T-helper 2 cell (primary cell): ENCODE measurements around the gene TAB3.
"Not testable (repeated sequence)": the region's sequence is repeated elsewhere in the genome, so short reads cannot be mapped to it uniquely, and the experiment has no call there.

Experiments
- DNase-seq, 5 experiments: peaks; one replicate each; pipeline versions ENCODE4 v3.0.0 to v3.0.0-alpha.2; 2012 to 2022

Gene TAB3

GRCh38 chrX:30814978-30815377 is 74.1 kb downstream of the TAB3 start:
- no peak for DNase-seq

DNA sequence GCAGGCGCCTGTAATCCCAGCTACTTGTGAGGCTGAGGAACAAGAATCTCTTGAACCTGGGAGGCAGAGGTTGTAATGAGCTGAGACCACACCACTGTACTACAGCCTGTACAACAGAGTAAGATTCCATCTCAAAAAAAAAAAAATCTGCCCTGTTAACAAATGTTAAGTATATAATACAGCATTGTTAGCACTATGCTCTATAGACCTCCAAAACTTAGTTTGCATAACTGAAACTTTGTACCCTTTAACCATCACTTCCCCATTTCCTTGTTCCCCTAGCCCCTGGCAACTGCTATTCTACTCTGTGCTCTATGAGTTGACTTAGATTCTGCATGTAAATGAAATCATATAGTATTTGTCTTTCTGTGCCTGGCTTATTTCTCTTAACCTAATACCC is 76.7 kb downstream of the TAB3 start:
- no peak for DNase-seq

DNA sequence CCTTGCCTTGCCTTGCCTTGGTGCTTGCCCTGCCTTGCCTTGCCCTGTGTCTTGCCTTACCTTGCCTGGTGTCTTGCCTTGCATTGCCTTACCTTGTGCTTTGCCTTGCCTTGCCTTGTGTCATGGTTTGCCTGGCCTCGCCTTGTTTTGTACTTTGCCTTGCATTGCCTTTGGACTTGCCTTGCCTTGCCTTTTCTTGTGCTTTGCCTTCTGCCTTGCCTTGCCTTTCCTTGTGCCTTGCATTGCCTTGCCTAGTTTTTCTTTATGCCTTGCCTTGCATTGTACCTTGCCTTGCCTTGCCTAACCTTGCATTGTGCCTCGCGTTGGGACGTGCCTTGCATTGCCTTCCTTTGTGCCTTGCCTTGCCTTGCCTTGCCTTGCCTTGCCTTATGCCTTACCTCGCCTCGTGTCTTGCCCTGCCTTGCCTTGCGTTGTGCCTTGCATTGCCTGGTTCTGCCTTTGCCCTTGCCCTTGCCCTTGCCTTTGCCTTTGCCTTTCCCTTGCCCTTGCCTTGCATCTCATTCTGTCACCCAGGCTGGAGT is 82.8 kb downstream of the TAB3 start:
- no peak for DNase-seq

DNA sequence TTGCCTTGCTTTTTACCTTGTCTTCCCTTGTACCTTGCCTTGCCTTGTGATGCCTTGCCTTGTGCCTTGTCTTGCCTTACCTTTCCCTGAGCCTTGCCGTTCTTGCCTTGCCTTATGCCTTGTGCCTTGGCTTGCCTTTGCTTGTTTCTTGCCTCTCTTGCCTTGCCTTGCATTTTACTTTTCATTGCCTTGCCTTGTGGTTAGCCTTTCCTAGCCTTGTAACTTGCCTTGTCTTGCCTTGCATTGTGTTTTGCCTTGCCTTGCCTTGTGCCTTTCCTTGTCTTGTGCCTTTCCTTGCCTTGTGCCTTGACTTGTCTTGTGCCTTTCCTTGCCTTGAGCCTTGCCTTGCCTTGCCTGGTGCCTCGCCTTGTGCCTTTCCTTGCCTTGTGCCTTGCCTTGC is 84.6 kb downstream of the TAB3 start:
- DNase-seq: no peak

DNA sequence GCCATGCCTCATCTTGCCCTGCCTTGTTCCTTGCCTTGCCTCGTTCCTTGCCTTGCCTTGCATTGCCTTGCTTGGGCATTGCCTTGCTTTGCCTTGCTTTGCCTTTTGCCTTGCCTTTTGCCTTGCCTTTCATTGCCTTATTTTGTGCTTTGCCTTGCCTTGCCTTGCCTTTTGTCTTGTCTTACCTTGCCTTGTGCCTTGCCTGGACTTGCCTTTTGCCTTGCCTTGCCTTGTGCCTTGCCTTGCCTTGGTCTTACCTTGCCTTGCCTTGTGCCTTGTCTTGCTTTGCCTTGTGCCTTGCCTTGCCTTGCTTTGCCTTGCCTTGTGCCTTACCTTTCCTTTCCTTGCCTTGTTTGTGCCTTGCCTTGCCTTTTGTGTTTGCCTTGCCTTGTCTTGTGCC is 88.2 kb downstream of the TAB3 start:
- DNase-seq: no peak

DNA sequence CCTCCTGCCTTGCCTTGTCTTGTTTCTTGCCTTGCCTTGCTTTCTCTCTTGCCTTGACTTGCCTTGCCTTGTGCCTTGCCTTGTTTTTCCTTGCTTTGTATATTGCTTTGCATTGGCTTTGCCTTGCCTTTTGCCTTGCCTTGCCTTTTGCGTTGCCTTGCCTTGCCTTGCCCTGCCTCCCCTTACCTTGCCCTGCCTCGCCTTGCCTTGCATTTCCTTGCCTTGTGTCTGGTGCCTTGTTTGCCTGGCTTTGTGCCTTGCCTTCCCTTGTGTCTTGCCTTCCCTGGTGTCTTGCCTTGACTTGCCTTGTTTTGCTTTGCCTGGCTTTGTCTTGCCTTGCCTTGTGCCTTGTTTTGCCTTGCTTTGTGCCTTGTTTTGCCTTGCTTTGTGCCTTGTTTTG is 89.7 kb downstream of the TAB3 start:
- DNase-seq: no peak

DNA sequence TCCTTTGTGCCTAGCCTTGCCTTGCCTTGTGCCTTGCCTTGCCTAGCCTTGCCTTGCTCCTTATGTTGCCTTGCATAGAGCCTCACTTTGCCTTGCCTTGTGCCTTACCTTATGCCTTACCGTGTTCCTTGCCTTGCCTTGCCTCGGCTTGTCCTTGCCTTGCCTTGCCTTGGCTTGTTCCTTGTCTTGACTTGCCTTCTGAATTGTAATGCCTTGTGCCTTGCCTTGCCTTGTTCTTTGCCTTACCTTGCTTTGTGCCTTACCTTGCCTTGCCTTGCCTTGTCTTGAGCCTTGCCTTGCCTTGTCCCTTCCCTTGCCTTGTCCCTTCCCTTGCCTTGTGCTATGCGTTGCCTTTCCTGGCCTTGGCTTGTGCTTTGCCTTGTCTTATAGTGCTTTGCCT is 90.2 kb downstream of the TAB3 start:
- DNase-seq: no peak

- DNase-seq: not testable (repeated sequence)
These were observed 91.8 kb downstream of the TAB3 start for GRCh38 chrX:30797301-30797700.

GRCh38 chrX:30795981-30796958 is 92.8 kb downstream of the TAB3 start:
- DNase-seq: no peak

DNA sequence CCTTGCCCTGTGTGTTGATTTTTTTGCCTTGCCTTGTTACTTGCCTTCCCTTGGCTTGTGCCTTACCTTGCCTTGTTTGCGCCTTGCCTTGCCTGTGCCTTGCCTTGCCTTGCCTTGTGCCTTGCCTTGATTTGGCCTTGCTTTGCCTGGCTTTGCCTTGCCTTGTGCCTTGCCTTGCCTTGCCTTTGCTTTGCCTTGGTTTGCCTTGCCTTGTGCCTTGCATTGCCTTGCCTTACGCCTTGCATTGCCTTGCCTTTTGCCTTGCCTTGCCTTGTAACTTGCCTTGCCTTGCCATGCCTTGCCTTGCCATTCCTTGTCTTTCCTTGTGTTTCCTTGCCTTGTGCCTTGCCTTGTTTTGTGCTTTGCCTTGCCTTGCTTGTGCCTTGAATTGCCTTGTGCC is 94.6 kb downstream of the TAB3 start:
- DNase-seq: no peak

DNA sequence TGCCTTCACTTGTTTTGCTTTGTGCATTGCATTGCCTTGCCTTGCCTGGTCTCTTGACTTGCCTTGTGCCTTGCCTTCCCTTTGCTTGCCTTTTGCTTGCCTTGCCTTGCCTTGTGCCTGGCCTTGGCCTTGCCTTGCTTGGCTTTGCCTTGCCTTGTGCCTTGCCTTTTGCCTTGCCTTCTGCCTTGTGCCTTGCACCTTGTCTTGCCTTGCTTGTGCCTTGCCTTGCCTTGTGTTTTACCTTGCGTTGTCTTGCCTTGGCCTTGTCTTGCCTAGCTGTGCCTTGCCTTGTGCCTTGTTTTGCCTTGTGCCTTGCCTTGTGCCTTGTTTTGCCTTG is 95.3 kb downstream of the TAB3 start:
- DNase-seq: no peak

- no peak for DNase-seq
These were observed 95.8 kb downstream of the TAB3 start for GRCh38 chrX:30793075-30793766.

GRCh38 chrX:30791296-30792278 is 97.5 kb downstream of the TAB3 start:
- no peak for DNase-seq

- DNase-seq: no peak
These were observed 102.0 kb downstream of the TAB3 start for GRCh38 chrX:30787012-30787411.

DNA sequence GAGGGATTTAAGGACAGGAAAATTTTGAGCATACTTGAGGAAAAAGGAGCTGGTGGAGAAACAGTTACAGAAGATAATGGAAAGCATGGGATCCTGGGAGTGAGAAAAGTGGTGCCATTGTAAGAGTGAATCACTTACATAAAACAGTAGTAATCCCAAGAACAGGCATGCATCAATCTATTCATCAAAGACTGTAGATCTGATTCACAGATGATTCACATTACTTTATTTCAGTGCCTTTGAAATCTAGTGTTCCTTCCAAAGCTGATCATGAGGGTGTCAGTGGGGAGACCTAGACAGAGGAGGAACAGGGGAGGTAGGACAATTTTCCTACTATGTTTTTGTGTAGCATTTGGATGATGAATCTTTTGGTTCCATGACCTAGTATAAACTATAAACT is 102.7 kb downstream of the TAB3 start:
- no peak for DNase-seq

DNA sequence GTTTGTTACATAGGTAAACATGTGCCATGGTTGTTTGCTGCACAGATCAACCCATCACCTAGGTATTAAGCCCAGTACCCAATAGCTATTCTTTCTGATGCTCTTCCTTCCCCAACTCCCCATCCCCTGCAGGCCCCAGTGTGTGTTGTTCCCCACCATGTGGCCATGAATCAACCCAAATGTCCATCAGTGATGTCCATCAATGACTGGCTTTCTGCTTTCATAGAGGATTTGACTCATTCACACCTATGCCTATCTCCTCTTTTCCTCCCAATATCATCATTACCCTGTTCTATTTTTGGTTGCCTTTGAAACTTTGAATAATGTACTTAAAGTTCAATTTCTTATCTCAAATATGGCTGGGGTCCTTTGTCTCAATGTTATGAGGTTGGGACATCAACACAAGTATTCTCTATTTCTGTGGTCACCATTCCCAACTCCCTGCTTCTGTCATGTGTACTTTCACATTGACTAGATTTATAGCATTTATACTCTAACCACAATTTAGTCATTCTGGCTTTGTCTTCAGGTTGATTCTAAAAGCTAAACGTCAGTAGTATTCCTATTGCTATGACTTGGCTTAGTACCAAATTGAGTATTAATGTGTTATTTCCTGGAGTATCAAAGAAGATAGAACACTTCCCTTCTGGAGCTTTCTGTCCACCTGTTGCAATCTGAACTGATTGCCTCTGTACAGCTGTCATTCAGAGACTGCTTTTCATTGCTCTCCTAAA is 107.2 kb downstream of the TAB3 start:
- peak in 1 of 5 experiments; percentile 32 for DNase-seq

DNA sequence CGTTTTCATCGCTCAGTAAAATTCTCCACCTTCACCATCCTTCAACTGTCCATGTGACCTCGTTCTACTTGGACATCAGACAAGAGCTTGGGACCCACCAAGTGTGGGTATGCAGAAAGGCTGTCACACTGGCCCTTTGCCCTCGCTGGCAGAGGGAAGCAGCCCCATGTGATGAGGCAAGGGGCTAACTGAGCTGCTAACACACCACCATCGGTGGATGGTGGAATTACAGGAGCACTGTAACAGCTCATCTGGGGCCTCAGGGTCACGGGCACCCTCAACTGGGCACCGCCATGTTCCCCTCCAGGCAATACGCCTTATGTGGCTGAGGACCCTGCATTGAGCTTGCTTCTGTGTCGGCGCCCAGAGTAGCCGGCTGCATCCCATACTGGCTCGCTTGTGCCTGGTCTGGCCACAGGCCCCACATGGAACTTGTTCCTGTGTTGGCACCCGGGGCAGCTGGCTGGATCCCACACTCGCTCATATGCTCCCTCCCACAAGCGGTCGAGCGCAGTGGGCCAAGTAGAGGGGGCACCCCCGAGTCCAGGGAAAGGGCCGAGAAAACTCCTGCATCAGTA is 109.5 kb downstream of the TAB3 start:
- no peak for DNase-seq

GRCh38 chrX:30777575-30777974 is 111.5 kb downstream of the TAB3 start:
- DNase-seq: peak in 1 of 5 experiments; percentile 27
